ENCODE results near the gene DCAF7. TPM values are rescaled to one million over a fixed set of nuclear protein-coding genes. Genes with fewer than 3 reads are reported as not detected.

Gene DCAF7
- total RNA-seq, 1 experiment from 2014 or later, result 91.5 TPM

- no peak for TF ChIP-seq ZBTB21 (CRISPR knock-in tag; IDR thresholded peaks at IDR 0.05; ENCODE audit: borderline replicate concordance)
- 0 out of 2 replicates have a peak, but pooled peaks have one; percentile 30 for TF ChIP-seq CTCF (IDR thresholded peaks at IDR 0.05)
- no peak overlapping the region for H3K4me3 Mint-ChIP-seq
- ChIA-PET POLR2A (no interaction called here), CTCF (interaction anchor here (0.6 to 3.4 kb wide), 14 partner anchors 29 to 1220 kb away, joined by 3 to 19 read pairs (median 4); partner anchors contain the start of gene KCNH6)
- ATAC-seq (peak; percentile 77), DNase-seq (ENCODE audit: low spot score) (peak; percentile 30)
- peaks cover 3% of the 10 kb centered on the region for H3K4me1 Mint-ChIP-seq
- no peaks in the 10 kb centered on the region for H3K36me3 Mint-ChIP-seq
- peak overlapping the region; percentile 4 for H3K27ac Mint-ChIP-seq
- no peaks in the 10 kb centered on the region for H3K27me3 Mint-ChIP-seq (ENCODE audit: low read depth)
- H3K9me3 Mint-ChIP-seq, result no peaks in the 10 kb centered on the region
Observed at GRCh38 chr17:63573634-63574033, 23.4 kb downstream of the DCAF7 start.

GRCh38 chr17:63578027-63578768, 27.9 kb downstream of the DCAF7 start:
- H3K36me3 Mint-ChIP-seq, result peaks cover 32% of the 10 kb centered on the region
- H3K27ac Mint-ChIP-seq, result peak overlapping the region; percentile 52; the same call in 1 of the 2 replicates
- H3K4me3 Mint-ChIP-seq, result no peak overlapping the region
- no peaks in the 10 kb centered on the region for H3K9me3 Mint-ChIP-seq
- no peak for TF ChIP-seq SMAD4 (CRISPR knock-in tag; IDR thresholded peaks at IDR 0.05)
- peak; percentile 36; the same call in 1 of the 2 replicates for TF ChIP-seq GABPB1 (CRISPR knock-in tag; IDR thresholded peaks at IDR 0.05)
- no peak for TF ChIP-seq NR2C2 (CRISPR knock-in tag; IDR thresholded peaks at IDR 0.05)
- TF ChIP-seq FOXP1 (CRISPR knock-in tag; IDR thresholded peaks at IDR 0.05; ENCODE audit: borderline replicate concordance), result no peak
- peak; percentile 52; the same call in 1 of the 2 replicates for TF ChIP-seq ZNF121 (CRISPR knock-in tag; IDR thresholded peaks at IDR 0.05)
- no peak for TF ChIP-seq GTF2I (CRISPR knock-in tag; conservative IDR thresholded peaks at IDR 0.05)
- no peak for TF ChIP-seq ZMAT4 (CRISPR knock-in tag; IDR thresholded peaks at IDR 0.05)
- TF ChIP-seq ZNF317 (CRISPR knock-in tag; IDR thresholded peaks at IDR 0.05; ENCODE audit: borderline replicate concordance, low read depth), result no peak
- no peak for TF ChIP-seq RORB (CRISPR knock-in tag; IDR thresholded peaks at IDR 0.05)
- no peak for TF ChIP-seq OVOL2 (CRISPR knock-in tag; IDR thresholded peaks at IDR 0.05; ENCODE audit: borderline replicate concordance)
- no peak for TF ChIP-seq PREB (CRISPR knock-in tag; IDR thresholded peaks at IDR 0.05; ENCODE audit: borderline replicate concordance)
- no peaks in the 10 kb centered on the region for H3K27me3 Mint-ChIP-seq (ENCODE audit: low read depth)
- ATAC-seq (no peak), DNase-seq (ENCODE audit: low spot score) (no peak)
- CTCF ChIA-PET, result interaction anchor here (0.7 to 1.7 kb wide), 8 partner anchors 8 to 172 kb away, joined by 3 to 6 read pairs (median 3); no protein-coding TSS in a partner anchor
- POLR2A ChIA-PET, result no interaction called here
- H3K4me1 Mint-ChIP-seq, result peaks cover 18% of the 10 kb centered on the region

- Mint-ChIP-seq H3K9me3 (no peaks in the 10 kb centered on the region), H3K27me3 (ENCODE audit: low read depth) (no peaks in the 10 kb centered on the region), H3K36me3 (peaks cover 37% of the 10 kb centered on the region), H3K4me3 (no peak overlapping the region), H3K27ac (peak overlapping the region; percentile 83; the same call in 1 of the 2 replicates), H3K4me1 (peaks cover 18% of the 10 kb centered on the region)
- DNase-seq (ENCODE audit: low spot score) (no peak), ATAC-seq (no peak)
- CTCF ChIA-PET, result interaction anchor here (0.9 to 1.7 kb wide), 7 partner anchors 9 to 172 kb away, joined by 3 to 6 read pairs (median 3); no protein-coding TSS in a partner anchor
- POLR2A ChIA-PET, result no interaction called here
- TF ChIP-seq ZNF232 (CRISPR knock-in tag; IDR thresholded peaks at IDR 0.05) (no peak), RELA (CRISPR knock-in tag; IDR thresholded peaks at IDR 0.05; ENCODE audit: borderline replicate concordance) (no peak), ZNF263 (CRISPR knock-in tag; IDR thresholded peaks at IDR 0.05; ENCODE audit: low read depth) (no peak), NFATC4 (CRISPR knock-in tag; IDR thresholded peaks at IDR 0.05) (no peak), EMX1 (CRISPR knock-in tag; IDR thresholded peaks at IDR 0.05) (no peak), ZNF281 (CRISPR knock-in tag; IDR thresholded peaks at IDR 0.05) (no peak), E2F4 (CRISPR knock-in tag; IDR thresholded peaks at IDR 0.05; ENCODE audit: borderline replicate concordance, low read depth) (no peak), SMAD4 (CRISPR knock-in tag; IDR thresholded peaks at IDR 0.05) (no peak), TEAD4 (CRISPR knock-in tag; IDR thresholded peaks at IDR 0.05) (no peak), CREM (CRISPR knock-in tag; IDR thresholded peaks at IDR 0.05) (no peak)
Observed at GRCh38 chr17:63578769-63579111, 28.5 kb downstream of the DCAF7 start.

Measured in WTC11 (cell line).